ENCODE data around the gene ZSCAN21.

GRCh38 chr7:100027197-100027596, 22.4 kb upstream of the ZSCAN21 start:
- TF ChIP-seq POLR2A (IDR thresholded peaks at IDR 0.05; ENCODE audit: extremely low read depth, insufficient read length) = no peak
- TF ChIP-seq, protein P1, sequence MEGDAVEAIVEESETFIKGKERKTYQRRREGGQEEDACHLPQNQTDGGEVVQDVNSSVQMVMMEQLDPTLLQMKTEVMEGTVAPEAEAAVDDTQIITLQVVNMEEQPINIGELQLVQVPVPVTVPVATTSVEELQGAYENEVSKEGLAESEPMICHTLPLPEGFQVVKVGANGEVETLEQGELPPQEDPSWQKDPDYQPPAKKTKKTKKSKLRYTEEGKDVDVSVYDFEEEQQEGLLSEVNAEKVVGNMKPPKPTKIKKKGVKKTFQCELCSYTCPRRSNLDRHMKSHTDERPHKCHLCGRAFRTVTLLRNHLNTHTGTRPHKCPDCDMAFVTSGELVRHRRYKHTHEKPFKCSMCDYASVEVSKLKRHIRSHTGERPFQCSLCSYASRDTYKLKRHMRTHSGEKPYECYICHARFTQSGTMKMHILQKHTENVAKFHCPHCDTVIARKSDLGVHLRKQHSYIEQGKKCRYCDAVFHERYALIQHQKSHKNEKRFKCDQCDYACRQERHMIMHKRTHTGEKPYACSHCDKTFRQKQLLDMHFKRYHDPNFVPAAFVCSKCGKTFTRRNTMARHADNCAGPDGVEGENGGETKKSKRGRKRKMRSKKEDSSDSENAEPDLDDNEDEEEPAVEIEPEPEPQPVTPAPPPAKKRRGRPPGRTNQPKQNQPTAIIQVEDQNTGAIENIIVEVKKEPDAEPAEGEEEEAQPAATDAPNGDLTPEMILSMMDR (IDR thresholded peaks at IDR 0.05; ENCODE audit: low read depth, low read length) = no peak
- TF ChIP-seq MYC (IDR thresholded peaks at IDR 0.05; ENCODE audit: low read depth, low read length) = no peak
- no peak for TF ChIP-seq MAX (IDR thresholded peaks at IDR 0.05; ENCODE audit: low read depth, low read length)

Measured in NB4 (cell line).